Psoas muscle (tissue), 8 donors: ENCODE results near the gene SLC25A22. TPM values are rescaled to one million over a fixed set of nuclear protein-coding genes. Genes with fewer than 3 reads are reported as not detected.

Experiments
- ATAC-seq, 4 donors: fragments of 200-7000 bp; cut with Tn5 transposase; one replicate each; pipeline ENCODE4 v1.9.1; 2020; ENCODE audit warnings: moderate library complexity in 3 of 4, mild to moderate bottlenecking in 2 of 4
- DNase-seq, 2 donors: peaks; one replicate each; pipeline ENCODE4 v3.0.0-alpha.2; 2020
- H3K27ac ChIP-seq: fragments of 200-600 bp; one replicate; pipeline ENCODE4 v1.8.0; 2022
- H3K27me3 ChIP-seq, 3 donors: fragments of 200-600 bp in 1 of 3; one replicate each; pipeline versions ENCODE4 v1.6.1 to v1.8.0; 2013 to 2022; ENCODE audit warnings: low read length in 2 of 3, mild to moderate bottlenecking in 2 of 3, moderate library complexity in 1 of 3; ENCODE audit not compliant: insufficient read depth in 3 of 3
- H3K36me3 ChIP-seq, 2 donors: fragments of 200-600 bp in 1 of 2; one replicate each; pipeline versions ENCODE4 v1.6.1 to v1.8.0; 2013 to 2022; ENCODE audit warnings: low read depth in 1 of 2, mild to moderate bottlenecking in 1 of 2, moderate library complexity in 1 of 2; ENCODE audit not compliant: insufficient read depth in 1 of 2
- H3K4me1 ChIP-seq: fragments of 200-600 bp; one replicate; pipeline ENCODE4 v1.8.0; 2022
- H3K4me3 ChIP-seq: fragments of 200-600 bp; one replicate; pipeline ENCODE4 v1.8.0; 2022; ENCODE audit warnings: mild to moderate bottlenecking
- H3K9me3 ChIP-seq: fragments of 200-600 bp; one replicate; pipeline ENCODE4 v1.8.0; 2022
- WGBS, 3 donors: extraction: QIAGEN DNeasy Blood & Tissue Kit; methylation state at CpG; one replicate each; pipeline versions ENCODE4 v1.1.6 to v1.1.7; 2013; 5-methylcytosine and 5-hydroxymethylcytosine counted together
- intact Hi-C, 2 donors: fragments of 100-400 bp; cut with DNase I; formaldehyde crosslinking; loops; one replicate each; pipeline versions ENCODE4 v1.11.0 to v1.14.2; 2022
- polyA plus RNA-seq, 3 donors: library from polyadenylated mRNA; stranded (reverse); fragments of 200-250 nt; gene quantifications; one replicate each; pipeline ENCODE4 v1.2.3, GENCODE V29; 2013
- total RNA-seq, 4 donors: library from RNA; stranded (reverse); fragmentation: NEBNext Ultra II Directional in 2 of 4; extraction: Animal tissue kit (Norgen Biotek cat#: 25700) in 2 of 4; gene quantifications; one replicate each; pipeline versions ENCODE4 v1.2.1 to v1.2.4, GENCODE V29; 2021 to 2023
- TF ChIP-seq, protein P1 (sequence below): fragments of 200-600 bp; IDR thresholded peaks from one replicate; pipeline ENCODE4 v1.8.0; 2022; ENCODE audit warnings: antibody characterized with exemption
- donor health status: healthy with polysubstance abuse.
- donor health status: DM: no; HTN: no; CAD: no; lungs with moderate emphysema.
- donor health status: Bipolar disorder and iron deficiency.
- donor health status: healthy.
- donor health status: DM: yes; HTN: yes; CAD: no.
- donor health status: DM: no; HTN: no; CAD: no.
- donor health status: DM: no; HTN: no; CAD: no.
- donor health status: DM: yes; HTN: yes; CAD: no.

The SLC25A22 gene
- total and polyA plus RNA-seq, 7 donors = 0.49 to 4.3 (median 1.6) TPM

DNA sequence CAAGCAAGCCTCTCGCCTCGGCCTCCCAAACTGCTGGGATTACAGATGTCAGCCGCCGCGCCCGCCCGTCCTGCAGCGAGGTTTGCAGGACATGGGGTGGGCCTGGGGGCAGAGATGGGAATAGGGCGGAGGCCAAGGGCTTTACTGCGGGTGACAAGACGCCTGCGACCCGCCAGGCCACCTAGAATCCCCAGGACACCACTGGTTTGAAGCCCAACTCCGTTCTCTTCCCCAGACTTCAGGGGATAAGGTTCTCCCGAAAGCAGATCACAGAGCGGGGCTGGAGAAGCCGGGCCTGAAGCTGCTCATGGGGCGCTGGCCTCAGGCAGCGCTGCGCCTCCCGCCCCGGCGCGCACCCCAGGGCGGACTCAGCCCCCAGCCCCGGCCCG, 43.9 kb upstream of the SLC25A22 start:
- Histone ChIP-seq H3K36me3 (peaks cover 3 to 42% of the 10 kb centered on the region in 2 donors), H3K4me3 (peak overlapping the region; percentile 93), H3K9me3 (no peaks in the 10 kb centered on the region), H3K27me3 (no peaks in the 10 kb centered on the region), H3K4me1 (peaks cover 41% of the 10 kb centered on the region), H3K27ac (peak overlapping the region; percentile 94)
- TF ChIP-seq, protein P1, sequence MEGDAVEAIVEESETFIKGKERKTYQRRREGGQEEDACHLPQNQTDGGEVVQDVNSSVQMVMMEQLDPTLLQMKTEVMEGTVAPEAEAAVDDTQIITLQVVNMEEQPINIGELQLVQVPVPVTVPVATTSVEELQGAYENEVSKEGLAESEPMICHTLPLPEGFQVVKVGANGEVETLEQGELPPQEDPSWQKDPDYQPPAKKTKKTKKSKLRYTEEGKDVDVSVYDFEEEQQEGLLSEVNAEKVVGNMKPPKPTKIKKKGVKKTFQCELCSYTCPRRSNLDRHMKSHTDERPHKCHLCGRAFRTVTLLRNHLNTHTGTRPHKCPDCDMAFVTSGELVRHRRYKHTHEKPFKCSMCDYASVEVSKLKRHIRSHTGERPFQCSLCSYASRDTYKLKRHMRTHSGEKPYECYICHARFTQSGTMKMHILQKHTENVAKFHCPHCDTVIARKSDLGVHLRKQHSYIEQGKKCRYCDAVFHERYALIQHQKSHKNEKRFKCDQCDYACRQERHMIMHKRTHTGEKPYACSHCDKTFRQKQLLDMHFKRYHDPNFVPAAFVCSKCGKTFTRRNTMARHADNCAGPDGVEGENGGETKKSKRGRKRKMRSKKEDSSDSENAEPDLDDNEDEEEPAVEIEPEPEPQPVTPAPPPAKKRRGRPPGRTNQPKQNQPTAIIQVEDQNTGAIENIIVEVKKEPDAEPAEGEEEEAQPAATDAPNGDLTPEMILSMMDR = no peak
- ATAC-seq = peak; percentile 13 to 35 (median 26)
- no peak for DNase-seq
- WGBS, 3 donors = 0% methylated on average over 20 to 27 of the region's 27 CpGs
- intact Hi-C loops = no loop called here

DNA sequence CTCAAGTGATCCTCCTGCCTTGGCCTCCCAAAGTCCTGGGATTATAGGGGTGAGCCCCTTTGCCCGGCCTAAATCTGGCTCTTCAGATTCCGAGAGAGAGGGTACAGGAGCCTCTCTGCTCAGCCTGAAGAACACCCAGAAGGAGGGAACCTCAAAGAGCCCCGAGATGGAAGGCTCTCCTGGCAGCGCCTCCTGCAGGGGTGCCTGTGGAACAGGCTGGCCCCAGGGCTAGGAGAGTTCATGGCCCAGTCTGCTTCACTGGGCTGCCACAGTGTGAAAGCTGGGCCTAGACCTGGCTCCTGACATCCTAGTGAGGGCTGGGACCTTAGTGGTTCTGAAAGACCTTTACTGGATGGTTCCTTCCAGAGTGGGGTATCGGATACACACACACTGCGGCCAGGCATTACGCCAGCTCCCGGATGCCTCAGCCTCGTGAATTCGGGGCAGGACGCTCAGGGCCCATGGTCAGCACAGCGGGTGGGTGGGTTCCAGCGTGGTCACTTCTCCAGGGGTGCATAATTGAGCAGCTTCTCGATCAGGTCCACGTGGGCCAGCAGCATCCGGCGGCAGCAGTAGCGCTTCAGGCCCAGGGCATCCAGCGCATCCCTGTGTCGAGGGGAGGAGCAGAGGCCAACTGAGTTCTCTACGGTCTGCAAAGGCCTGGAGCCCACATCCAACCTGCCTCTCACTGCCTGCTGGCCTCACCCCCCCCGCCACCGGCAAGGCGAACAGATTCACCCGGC, 42.0 kb upstream of the SLC25A22 start:
- Histone ChIP-seq H3K27me3 (no peaks in the 10 kb centered on the region), H3K36me3 (peaks cover 3 to 55% of the 10 kb centered on the region in 2 donors), H3K4me1 (peaks cover 48% of the 10 kb centered on the region), H3K9me3 (no peaks in the 10 kb centered on the region), H3K27ac (peak overlapping the region; percentile 2), H3K4me3 (peak overlapping the region; percentile 93)
- intact Hi-C loops = no loop called here
- ATAC-seq (no peak), DNase-seq (no peak)
- TF ChIP-seq, protein P1 = no peak
- 61 to 76% (median 67%) methylated on average over 24 to 25 of the region's 25 CpGs for WGBS, 3 donors

DNA sequence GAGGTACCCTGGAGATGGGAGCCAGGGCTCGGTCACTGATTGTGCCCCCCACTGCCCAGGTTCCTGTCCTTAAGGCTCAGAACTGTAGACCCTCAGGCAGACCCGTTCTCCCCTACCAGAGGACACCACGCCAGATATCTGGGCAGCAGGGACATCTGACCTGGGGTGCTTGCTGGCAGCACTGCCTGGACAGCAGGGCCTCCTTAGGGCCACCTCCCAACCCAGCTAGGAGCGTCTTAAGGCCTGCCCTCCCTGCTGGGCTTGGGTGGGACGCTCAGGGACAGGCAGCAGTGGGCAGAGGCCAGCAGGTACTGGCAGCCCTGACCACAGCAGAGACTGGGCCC, 41.2 kb upstream of the SLC25A22 start:
- no peak for DNase-seq
- TF ChIP-seq, protein P1 = no peak
- Histone ChIP-seq H3K27me3 (no peaks in the 10 kb centered on the region), H3K9me3 (no peaks in the 10 kb centered on the region), H3K27ac (no peak overlapping the region), H3K36me3 (peaks cover 3 to 55% of the 10 kb centered on the region in 2 donors), H3K4me3 (no peak overlapping the region), H3K4me1 (peaks cover 48% of the 10 kb centered on the region)
- WGBS, 3 donors = 76 to 88% (median 76%) methylated on average over 5 of the region's 5 CpGs
- ATAC-seq = no peak
- intact Hi-C loops = no loop called here

DNA sequence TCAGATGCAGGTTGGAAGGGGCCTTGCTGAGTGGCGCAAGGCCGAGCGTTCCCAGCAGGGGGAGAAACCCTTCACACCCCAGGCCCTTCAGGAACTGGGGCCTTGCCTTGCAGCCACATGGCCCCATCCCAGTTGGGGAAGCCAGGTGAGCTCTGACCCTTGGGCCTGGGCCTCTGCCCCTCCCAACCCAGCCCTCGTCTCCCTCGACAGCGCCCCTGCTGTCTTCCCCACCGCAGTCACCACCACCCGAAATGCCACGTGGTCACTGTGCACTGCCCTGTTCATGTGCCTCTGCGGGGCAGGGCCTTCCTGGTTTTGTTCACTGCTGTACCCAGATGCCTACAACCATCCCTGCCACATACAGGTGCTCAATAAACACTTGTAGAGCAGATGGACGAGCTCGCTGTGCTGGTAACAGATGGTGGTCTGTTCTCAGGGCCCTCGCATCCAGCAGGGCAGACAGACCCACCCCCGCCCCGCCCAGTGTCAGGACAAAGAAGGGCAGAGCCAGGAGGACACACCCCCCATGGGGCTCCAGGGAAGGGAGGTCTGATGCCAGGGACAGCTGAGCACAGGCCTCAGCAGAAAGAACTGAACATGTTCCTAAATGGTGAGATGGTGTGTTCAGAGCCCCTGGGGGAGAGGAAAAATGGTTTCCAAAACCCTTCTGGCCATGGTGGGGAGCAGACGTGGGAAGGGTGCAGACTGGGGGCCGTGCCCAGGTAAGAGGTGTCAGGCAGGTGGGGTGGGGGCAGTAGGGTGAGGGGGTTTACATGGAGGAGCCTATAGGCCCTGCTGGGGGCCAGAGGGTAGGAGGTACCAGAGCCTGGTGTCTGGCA, 40.6 kb upstream of the SLC25A22 start:
- Histone ChIP-seq H3K9me3 (no peaks in the 10 kb centered on the region), H3K27ac (peak overlapping the region; percentile 36), H3K4me1 (peaks cover 44% of the 10 kb centered on the region), H3K27me3 (no peaks in the 10 kb centered on the region), H3K4me3 (no peak overlapping the region), H3K36me3 (peaks cover 3 to 55% of the 10 kb centered on the region in 2 donors)
- intact Hi-C loops = no loop called here
- no peak for DNase-seq
- no peak for ATAC-seq
- 35 to 47% (median 45%) methylated on average over 17 of the region's 17 CpGs for WGBS, 3 donors
- TF ChIP-seq, protein P1 = no peak
